HG03108 (cell line): ENCODE measurements around the gene CDKN2D.
"Not testable (repeated sequence)": the region's sequence is repeated elsewhere in the genome, so short reads cannot be mapped to it uniquely, and the experiment has no call there.

Experiments used
- ATAC-seq: cut with Tn5 transposase; IDR thresholded peaks from one replicate; pipeline ENCODE4 v1.9.1; 2021; ENCODE audit warnings: moderate library complexity; ENCODE audit not compliant: unreplicated experiment

Gene CDKN2D

GRCh38 chr19:10582091-10582490, 13.3 kb upstream of the CDKN2D start:
- ATAC-seq, result no peak

- no peak for ATAC-seq
Measured at GRCh38 chr19:10580979-10581631, 12.3 kb upstream of the CDKN2D start.

GRCh38 chr19:10577951-10578350, 9.2 kb upstream of the CDKN2D start:
- no peak for ATAC-seq

- no peak for ATAC-seq
Measured at GRCh38 chr19:10575011-10575716, 6.4 kb upstream of the CDKN2D start.

- no peak for ATAC-seq
Measured at GRCh38 chr19:10574462-10574861, 5.7 kb upstream of the CDKN2D start.

- ATAC-seq, result not testable (repeated sequence)
Measured at GRCh38 chr19:10573793-10574192, 5.0 kb upstream of the CDKN2D start.

- ATAC-seq, result peak; percentile 8
Measured at GRCh38 chr19:10568062-10568825, 535 bp downstream of the CDKN2D start.

GRCh38 chr19:10567656-10568055, 1.1 kb downstream of the CDKN2D start:
- ATAC-seq, result no peak

- ATAC-seq, result no peak
Measured at GRCh38 chr19:10566658-10567410, 1.9 kb downstream of the CDKN2D start.

GRCh38 chr19:10566408-10566657, 2.4 kb downstream of the CDKN2D start:
- ATAC-seq, result no peak

- ATAC-seq, result peak; percentile 38
Measured at GRCh38 chr19:10565567-10566407, 3.0 kb downstream of the CDKN2D start, which contains the start of gene KRI1. TSS of gene KRI1 (minus strand) at chr19:10566010. CDS start at chr19:10565999, 11 bp downstream.

- no peak for ATAC-seq
Measured at GRCh38 chr19:10565028-10565566, 3.7 kb downstream of the CDKN2D start.

- no peak for ATAC-seq
Measured at GRCh38 chr19:10562609-10563008, 6.2 kb downstream of the CDKN2D start.

- ATAC-seq, result no peak
Measured at GRCh38 chr19:10560154-10560553, 8.6 kb downstream of the CDKN2D start.

GRCh38 chr19:10557603-10558197, 11.1 kb downstream of the CDKN2D start:
- ATAC-seq, result no peak

GRCh38 chr19:10555610-10555973, 13.2 kb downstream of the CDKN2D start:
- no peak for ATAC-seq

GRCh38 chr19:10554760-10555609, 13.8 kb downstream of the CDKN2D start:
- ATAC-seq, result no peak

GRCh38 chr19:10553943-10554381, 14.8 kb downstream of the CDKN2D start:
- peak; percentile 61 for ATAC-seq
